HepG2 (cell line): Measurements from ENCODE around the gene SH2D7. TPM values are rescaled to one million over a fixed set of nuclear protein-coding genes. Genes with fewer than 3 reads are reported as not detected.
A peak's percentile ranks its signal among the peaks of the same experiment; 100 is the strongest.

Experiments
- ATAC-seq: fragments of 200-7000 bp; cut with Tn5 transposase; 3 replicates; pipeline ENCODE4 v1.9.1; 2020; ENCODE audit warnings: mild to moderate bottlenecking, moderate library complexity
- BruUV-seq: library from RNA; stranded (reverse); fragments of 400-500 nt; replicated peaks from 2 replicates; lab custom pipeline; 2021; lab: Mats Ljungman, UMichigan
- CTCF ChIA-PET: fragments of 300-600 bp; formaldehyde crosslinking; extraction: SDS; loops from one replicate; lab custom pipeline; 2021; ENCODE audit warnings: low total read pairs, inconsistent platforms, low intra/inter-chr PET ratio; lab: Yijun Ruan, JAX
- POLR2A ChIA-PET: fragments of 350-600 bp; sonication (Branson Sonifier 250); formaldehyde crosslinking; loops from one replicate; lab custom pipeline; 2020; ENCODE audit warnings: antibody characterized with exemption, inconsistent platforms; lab: Yijun Ruan, JAX
- DNase-seq: peaks from one replicate; pipeline ENCODE4 v3.0.0-alpha.2; 2015; ENCODE audit warnings: low spot score
- FAIRE-seq: peaks from 3 replicates; lab custom pipeline; 2011; peaks lifted over from hg19 to GRCh38; lab: Jason Lieb, UNC
- H2AFZ ChIP-seq: one replicate; pipeline ENCODE4 v1.6.1; 2011; ENCODE audit warnings: low read length, inconsistent platforms
- H3K27ac ChIP-seq: fragments of 300-600 bp; 3 replicates; pipeline ENCODE4 v1.8.0; 2011; ENCODE audit warnings: mixed run types, mild to moderate bottlenecking, mixed read lengths, low read length, inconsistent platforms; ENCODE audit not compliant: insufficient read depth; ENCODE audit errors: extremely low read length
- H3K27me3 ChIP-seq, 2 experiments: fragments of 200-600 bp in 1 of 2; 2 replicates in 1 of 2; 3 replicates in 1 of 2; pipeline versions ENCODE4 v1.6.0 to v1.8.0; 2011; ENCODE audit warnings: low read length in 2 of 2, mild to moderate bottlenecking in 2 of 2, moderate library complexity in 2 of 2, inconsistent platforms in 1 of 2; ENCODE audit not compliant: insufficient read depth in 2 of 2, control insufficient read depth in 1 of 2
- H3K36me3 ChIP-seq, 2 experiments: fragments of 200-600 bp in 1 of 2; replicated peaks in 1 of 2; 2 replicates in 1 of 2; 3 replicates in 1 of 2; pipeline versions ENCODE4 v1.5.1 to v1.8.0; 2011; ENCODE audit warnings: low read length in 2 of 2, inconsistent platforms in 1 of 2; ENCODE audit not compliant: insufficient read depth in 2 of 2, control insufficient read depth in 1 of 2
- H3K4me1 ChIP-seq: 2 replicates; pipeline ENCODE4 v1.5.1; 2012; ENCODE audit warnings: low read length, inconsistent platforms; ENCODE audit not compliant: insufficient read depth
- H3K4me2 ChIP-seq: 2 replicates; pipeline ENCODE4 v1.6.0; 2011; ENCODE audit warnings: low read depth, low read length, inconsistent platforms
- H3K4me3 ChIP-seq, 3 experiments: fragments of 200-600 bp in 1 of 3; sonication (generic), shearing (Covaris generic) in 1 of 3; replicated peaks in 1 of 3; 2 replicates each; pipeline ENCODE4 v1.5.1; 2011 to 2016; ENCODE audit warnings: low read length in 3 of 3, inconsistent platforms in 2 of 3, low read depth in 2 of 3, mild to moderate bottlenecking in 2 of 3, control low read depth in 1 of 3, mixed read lengths in 1 of 3; ENCODE audit not compliant: insufficient read depth in 1 of 3
- H3K79me2 ChIP-seq: one replicate; pipeline ENCODE4 v1.6.1; 2011; ENCODE audit warnings: low read length, inconsistent platforms; ENCODE audit not compliant: insufficient read depth
- H3K9ac ChIP-seq: 2 replicates; pipeline ENCODE4 v1.6.0; 2011; ENCODE audit warnings: mild to moderate bottlenecking, low read depth, low read length, inconsistent platforms; ENCODE audit not compliant: insufficient read depth
- H3K9me3 ChIP-seq: 2 replicates; pipeline ENCODE4 v1.5.1; 2012; ENCODE audit warnings: mild to moderate bottlenecking, low read length
- H4K20me1 ChIP-seq: 2 replicates; pipeline ENCODE4 v1.6.0; 2011; ENCODE audit warnings: inconsistent platforms, mild to moderate bottlenecking, low read length, moderate library complexity; ENCODE audit not compliant: insufficient read depth
- FIP1L1 ChIP-seq: fragments of 200-400 bp; formaldehyde crosslinking; IDR thresholded peaks from 2 replicates; pipeline ENCODE4 v1.6.1; 2018; ENCODE audit warnings: low read depth, mild to moderate bottlenecking, low read length, moderate library complexity, borderline replicate concordance; ENCODE audit not compliant: insufficient read depth
- FOSL1 ChIP-seq: sonication (generic); formaldehyde crosslinking; IDR thresholded peaks from 2 replicates; pipeline ENCODE4 v1.9.0; 2021; ENCODE audit warnings: missing genetic modification reagents, borderline replicate concordance
- HNF4A ChIP-seq: sonication (generic); formaldehyde crosslinking; IDR thresholded peaks from 2 replicates; pipeline ENCODE4 v1.4.0; 2020; ENCODE audit warnings: missing genetic modification reagents
- KDM6A ChIP-seq: IDR thresholded peaks from 2 replicates; pipeline ENCODE4 v1.6.1; 2016; ENCODE audit warnings: low read depth
- SIX4 ChIP-seq: sonication (generic); formaldehyde crosslinking; IDR thresholded peaks from 2 replicates; pipeline ENCODE4 v1.4.0; 2020; ENCODE audit warnings: missing genetic modification reagents
- ZNF101 ChIP-seq: sonication (generic); formaldehyde crosslinking; IDR thresholded peaks from 2 replicates; pipeline ENCODE4 v1.4.0; 2020; ENCODE audit warnings: mild to moderate bottlenecking, low read depth, missing genetic modification reagents, borderline replicate concordance
- ZNF263 ChIP-seq: sonication (generic); formaldehyde crosslinking; IDR thresholded peaks from 2 replicates; pipeline ENCODE4 v1.4.0; 2020; ENCODE audit warnings: missing genetic modification reagents
- ZNF850 ChIP-seq: sonication (generic); formaldehyde crosslinking; conservative IDR thresholded peaks from 2 replicates; pipeline ENCODE4 v1.9.0; 2021; ENCODE audit warnings: mild to moderate bottlenecking, missing genetic modification reagents
- ZSCAN31 ChIP-seq: sonication (generic); formaldehyde crosslinking; IDR thresholded peaks from 2 replicates; pipeline ENCODE4 v1.5.0; 2020; ENCODE audit warnings: low read depth, mild to moderate bottlenecking, missing genetic modification reagents
- WGBS: methylation state at CpG from one replicate; pipeline ENCODE4 v1.1.6; 2017; ENCODE audit warnings: low lambda C conversion rate; 5-methylcytosine and 5-hydroxymethylcytosine counted together
- in situ Hi-C: cut with HindIII; loops from 2 replicates; pipeline ENCODE4 v1.10.0; 2017; ENCODE audit warnings: low pct_unique_long_range_greater_than_20kb; ENCODE audit not compliant: extremely low pct_ligation_motif_present
- intact Hi-C: fragments of 100-400 bp; cut with micrococcal nuclease; formaldehyde crosslinking; loops from one replicate; pipeline ENCODE4 v1.10.0; 2022; ENCODE audit not compliant: unreplicated experiment
- polyA plus RNA-seq, 8 experiments: library from polyadenylated mRNA; depleted of rRNA in 3 of 8; stranded (reverse) in 7 of 8; unstranded in 1 of 8; fragments of >200 nt; fragmentation: Illumina TruSeq in 4 of 8; extraction: Trizol in 4 of 8; gene quantifications; 2 replicates each; pipeline versions ENCODE4 v1.2.1 to v1.2.3, GENCODE V29; 2011 to 2016; ENCODE audit warnings: low read depth in 4 of 8, missing spikeins in 1 of 8, mixed read lengths in 1 of 8; ENCODE audit not compliant: insufficient read depth in 1 of 8
- total RNA-seq, 5 experiments: library from RNA; depleted of rRNA; stranded (reverse); fragments of >200 nt; fragmentation: Illumina TruSeq; extraction: Trizol; gene quantifications; 2 replicates each; pipeline ENCODE4 v1.2.3, GENCODE V29; 2016; ENCODE audit warnings: low read depth in 1 of 5
- TF ChIP-seq, protein P1 (sequence below): sonication (generic); formaldehyde crosslinking; IDR thresholded peaks from 2 replicates; pipeline ENCODE4 v1.4.0; 2020; ENCODE audit warnings: missing genetic modification reagents
- TF ChIP-seq, protein P2 (sequence below): sonication (generic); formaldehyde crosslinking; IDR thresholded peaks from 2 replicates; pipeline ENCODE4 v1.5.1; 2020; ENCODE audit warnings: missing genetic modification reagents, mild to moderate bottlenecking, borderline replicate concordance
- TF ChIP-seq, protein P3 (sequence below): sonication (generic); formaldehyde crosslinking; IDR thresholded peaks from 2 replicates; pipeline ENCODE4 v1.4.0; 2020; ENCODE audit warnings: missing genetic modification reagents
- TF ChIP-seq, protein P4 (sequence below): sonication (generic); formaldehyde crosslinking; IDR thresholded peaks from 2 replicates; pipeline ENCODE4 v1.5.0; 2020; ENCODE audit warnings: mild to moderate bottlenecking, missing genetic modification reagents, moderate library complexity

The SH2D7 gene
- total and polyA plus RNA-seq, 2 of the 13 experiments (the other 11 are each of a cell fraction or from before 2014, with no cell fraction given): not detected

DNA sequence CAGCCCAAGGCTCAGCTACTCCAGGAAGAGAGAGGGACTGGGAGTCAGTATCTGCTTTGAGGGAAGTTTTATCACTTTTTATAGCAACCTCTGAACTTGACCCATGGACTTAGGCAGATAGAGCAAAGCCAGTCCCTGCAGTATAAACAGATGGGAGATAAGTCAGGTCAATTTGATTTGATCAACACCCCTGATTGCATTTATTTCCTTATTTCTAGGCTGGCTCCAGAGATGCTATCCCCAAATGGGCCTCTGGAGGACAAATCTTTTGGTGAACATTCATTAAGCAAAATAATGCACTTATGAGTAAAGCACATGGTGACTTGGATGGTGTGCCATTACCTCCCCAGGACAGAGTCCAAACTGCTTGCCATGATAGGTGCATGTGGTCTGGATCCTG, 47.9 kb downstream of the SH2D7 start (continued):
- TF ChIP-seq, protein P1, sequence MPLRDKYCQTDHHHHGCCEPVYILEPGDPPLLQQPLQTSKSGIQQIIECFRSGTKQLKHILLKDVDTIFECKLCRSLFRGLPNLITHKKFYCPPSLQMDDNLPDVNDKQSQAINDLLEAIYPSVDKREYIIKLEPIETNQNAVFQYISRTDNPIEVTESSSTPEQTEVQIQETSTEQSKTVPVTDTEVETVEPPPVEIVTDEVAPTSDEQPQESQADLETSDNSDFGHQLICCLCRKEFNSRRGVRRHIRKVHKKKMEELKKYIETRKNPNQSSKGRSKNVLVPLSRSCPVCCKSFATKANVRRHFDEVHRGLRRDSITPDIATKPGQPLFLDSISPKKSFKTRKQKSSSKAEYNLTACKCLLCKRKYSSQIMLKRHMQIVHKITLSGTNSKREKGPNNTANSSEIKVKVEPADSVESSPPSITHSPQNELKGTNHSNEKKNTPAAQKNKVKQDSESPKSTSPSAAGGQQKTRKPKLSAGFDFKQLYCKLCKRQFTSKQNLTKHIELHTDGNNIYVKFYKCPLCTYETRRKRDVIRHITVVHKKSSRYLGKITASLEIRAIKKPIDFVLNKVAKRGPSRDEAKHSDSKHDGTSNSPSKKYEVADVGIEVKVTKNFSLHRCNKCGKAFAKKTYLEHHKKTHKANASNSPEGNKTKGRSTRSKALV (CRISPR knock-in tag): no peak
- TF ChIP-seq, protein P2, sequence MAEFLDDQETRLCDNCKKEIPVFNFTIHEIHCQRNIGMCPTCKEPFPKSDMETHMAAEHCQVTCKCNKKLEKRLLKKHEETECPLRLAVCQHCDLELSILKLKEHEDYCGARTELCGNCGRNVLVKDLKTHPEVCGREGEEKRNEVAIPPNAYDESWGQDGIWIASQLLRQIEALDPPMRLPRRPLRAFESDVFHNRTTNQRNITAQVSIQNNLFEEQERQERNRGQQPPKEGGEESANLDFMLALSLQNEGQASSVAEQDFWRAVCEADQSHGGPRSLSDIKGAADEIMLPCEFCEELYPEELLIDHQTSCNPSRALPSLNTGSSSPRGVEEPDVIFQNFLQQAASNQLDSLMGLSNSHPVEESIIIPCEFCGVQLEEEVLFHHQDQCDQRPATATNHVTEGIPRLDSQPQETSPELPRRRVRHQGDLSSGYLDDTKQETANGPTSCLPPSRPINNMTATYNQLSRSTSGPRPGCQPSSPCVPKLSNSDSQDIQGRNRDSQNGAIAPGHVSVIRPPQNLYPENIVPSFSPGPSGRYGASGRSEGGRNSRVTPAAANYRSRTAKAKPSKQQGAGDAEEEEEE (CRISPR knock-in tag): no peak
- TF ChIP-seq, all 625 proteins: peak for 0

DNA sequence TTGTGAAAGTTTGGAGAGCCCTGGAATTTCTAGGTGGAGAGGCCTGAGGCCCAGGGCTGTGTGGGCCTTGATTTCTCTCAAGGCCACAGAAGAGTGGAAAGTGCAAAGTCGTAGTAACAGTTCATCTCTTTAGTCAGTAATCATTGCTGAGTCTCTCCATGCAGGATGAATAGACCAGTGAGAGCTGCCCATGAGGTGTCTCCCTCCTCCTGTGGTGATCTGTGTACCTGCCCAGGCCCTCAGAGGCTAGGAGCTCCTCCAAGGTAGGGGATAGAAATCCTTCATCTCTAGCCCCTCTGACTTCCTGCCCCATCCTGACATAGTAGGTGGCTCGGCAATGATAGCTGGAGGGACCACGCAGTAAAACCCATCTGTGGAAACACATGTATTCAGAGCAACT, 50.0 kb downstream of the SH2D7 start:
- no peak for TF ChIP-seq FOSL1
- no peak for TF ChIP-seq ZNF850 (CRISPR knock-in tag)
- TF ChIP-seq FIP1L1: no peak
- TF ChIP-seq ZNF101 (CRISPR knock-in tag): no peak
- peak; percentile 56; the same call in 1 of the 2 replicates for TF ChIP-seq ZNF263 (CRISPR knock-in tag)
- TF ChIP-seq, protein P3, sequence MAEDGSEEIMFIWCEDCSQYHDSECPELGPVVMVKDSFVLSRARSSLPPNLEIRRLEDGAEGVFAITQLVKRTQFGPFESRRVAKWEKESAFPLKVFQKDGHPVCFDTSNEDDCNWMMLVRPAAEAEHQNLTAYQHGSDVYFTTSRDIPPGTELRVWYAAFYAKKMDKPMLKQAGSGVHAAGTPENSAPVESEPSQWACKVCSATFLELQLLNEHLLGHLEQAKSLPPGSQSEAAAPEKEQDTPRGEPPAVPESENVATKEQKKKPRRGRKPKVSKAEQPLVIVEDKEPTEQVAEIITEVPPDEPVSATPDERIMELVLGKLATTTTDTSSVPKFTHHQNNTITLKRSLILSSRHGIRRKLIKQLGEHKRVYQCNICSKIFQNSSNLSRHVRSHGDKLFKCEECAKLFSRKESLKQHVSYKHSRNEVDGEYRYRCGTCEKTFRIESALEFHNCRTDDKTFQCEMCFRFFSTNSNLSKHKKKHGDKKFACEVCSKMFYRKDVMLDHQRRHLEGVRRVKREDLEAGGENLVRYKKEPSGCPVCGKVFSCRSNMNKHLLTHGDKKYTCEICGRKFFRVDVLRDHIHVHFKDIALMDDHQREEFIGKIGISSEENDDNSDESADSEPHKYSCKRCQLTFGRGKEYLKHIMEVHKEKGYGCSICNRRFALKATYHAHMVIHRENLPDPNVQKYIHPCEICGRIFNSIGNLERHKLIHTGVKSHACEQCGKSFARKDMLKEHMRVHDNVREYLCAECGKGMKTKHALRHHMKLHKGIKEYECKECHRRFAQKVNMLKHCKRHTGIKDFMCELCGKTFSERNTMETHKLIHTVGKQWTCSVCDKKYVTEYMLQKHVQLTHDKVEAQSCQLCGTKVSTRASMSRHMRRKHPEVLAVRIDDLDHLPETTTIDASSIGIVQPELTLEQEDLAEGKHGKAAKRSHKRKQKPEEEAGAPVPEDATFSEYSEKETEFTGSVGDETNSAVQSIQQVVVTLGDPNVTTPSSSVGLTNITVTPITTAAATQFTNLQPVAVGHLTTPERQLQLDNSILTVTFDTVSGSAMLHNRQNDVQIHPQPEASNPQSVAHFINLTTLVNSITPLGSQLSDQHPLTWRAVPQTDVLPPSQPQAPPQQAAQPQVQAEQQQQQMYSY (CRISPR knock-in tag): no peak
- TF ChIP-seq HNF4A: 0 out of 2 replicates have a peak, but pooled peaks have one; percentile 29
- TF ChIP-seq, protein P4, sequence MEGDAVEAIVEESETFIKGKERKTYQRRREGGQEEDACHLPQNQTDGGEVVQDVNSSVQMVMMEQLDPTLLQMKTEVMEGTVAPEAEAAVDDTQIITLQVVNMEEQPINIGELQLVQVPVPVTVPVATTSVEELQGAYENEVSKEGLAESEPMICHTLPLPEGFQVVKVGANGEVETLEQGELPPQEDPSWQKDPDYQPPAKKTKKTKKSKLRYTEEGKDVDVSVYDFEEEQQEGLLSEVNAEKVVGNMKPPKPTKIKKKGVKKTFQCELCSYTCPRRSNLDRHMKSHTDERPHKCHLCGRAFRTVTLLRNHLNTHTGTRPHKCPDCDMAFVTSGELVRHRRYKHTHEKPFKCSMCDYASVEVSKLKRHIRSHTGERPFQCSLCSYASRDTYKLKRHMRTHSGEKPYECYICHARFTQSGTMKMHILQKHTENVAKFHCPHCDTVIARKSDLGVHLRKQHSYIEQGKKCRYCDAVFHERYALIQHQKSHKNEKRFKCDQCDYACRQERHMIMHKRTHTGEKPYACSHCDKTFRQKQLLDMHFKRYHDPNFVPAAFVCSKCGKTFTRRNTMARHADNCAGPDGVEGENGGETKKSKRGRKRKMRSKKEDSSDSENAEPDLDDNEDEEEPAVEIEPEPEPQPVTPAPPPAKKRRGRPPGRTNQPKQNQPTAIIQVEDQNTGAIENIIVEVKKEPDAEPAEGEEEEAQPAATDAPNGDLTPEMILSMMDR (CRISPR knock-in tag): 0 out of 2 replicates have a peak, but pooled peaks have one; percentile 10
- TF ChIP-seq SIX4 (CRISPR knock-in tag): no peak
- TF ChIP-seq ZSCAN31: no peak
- no peak for TF ChIP-seq KDM6A (CRISPR knock-in tag)
- Histone ChIP-seq H3K4me1 (peaks cover 29% of the 10 kb centered on the region), H3K4me3 (no peak overlapping the region), H3K27me3 (peaks cover 0 to 4% of the 10 kb centered on the region in 2 experiments; a peak in 1 of 5 replicates), H3K9me3 (no peaks in the 10 kb centered on the region), H3K4me2 (no peak overlapping the region), H3K36me3 (no peaks in the 10 kb centered on the region), H3K9ac (no peak overlapping the region), H3K79me2 (no peaks in the 10 kb centered on the region), H3K27ac (no peak overlapping the region), H4K20me1 (no peaks in the 10 kb centered on the region), H2AFZ (no peak overlapping the region)
- FAIRE-seq (no peak), ATAC-seq (peak; percentile 80), DNase-seq (no peak)
- in situ Hi-C loops (no loop called here), intact Hi-C loops (no loop called here)
- ChIA-PET CTCF (no interaction called here), POLR2A (no interaction called here)
- no TSS peak for BruUV-seq
- WGBS: 55% methylated on average over 3 of the region's 3 CpGs
